Stomach (tissue), 9 donors: ENCODE data around the gene CFAP20. TPM values are rescaled to one million over a fixed set of nuclear protein-coding genes. Genes with fewer than 3 reads are reported as not detected.
"Not testable (repeated sequence)": the region's sequence is repeated elsewhere in the genome, so short reads cannot be mapped to it uniquely, and the experiment has no call there.

Experiments used
- DNase-seq, 2 donors: peaks; one replicate each; pipeline versions ENCODE4 v3.0.0 to v3.0.0-alpha.2; 2013 to 2019
- H3K27ac ChIP-seq, 5 donors: fragments of 200-600 bp in 4 of 5; sonication (generic) in 4 of 5; one replicate each; pipeline ENCODE4 v1.5.1; 2013 to 2019; ENCODE audit warnings: mild to moderate bottlenecking in 1 of 5, moderate library complexity in 1 of 5
- H3K27me3 ChIP-seq, 3 donors: fragments of 200-600 bp; sonication (generic); one replicate each; pipeline ENCODE4 v1.5.1; 2017 to 2019; ENCODE audit warnings: mixed run types in 1 of 3
- H3K36me3 ChIP-seq, 4 donors: fragments of 200-600 bp; sonication (generic); 1 replicate in 3 of 4; 2 replicates in 1 of 4; pipeline ENCODE4 v1.5.1; 2016 to 2019
- H3K4me1 ChIP-seq, 4 donors: fragments of 200-600 bp; sonication (generic); one replicate each; pipeline ENCODE4 v1.5.1; 2016 to 2019
- H3K4me3 ChIP-seq, 4 donors: fragments of 200-600 bp; sonication (generic) in 3 of 4; one replicate each; pipeline ENCODE4 v1.5.1; 2016 to 2019; ENCODE audit warnings: mild to moderate bottlenecking in 1 of 4
- H3K9me3 ChIP-seq, 4 donors: fragments of 200-600 bp; sonication (generic); one replicate each; pipeline ENCODE4 v1.5.1; 2016 to 2019
- EP300 ChIP-seq: sonication (generic); formaldehyde crosslinking; IDR thresholded peaks from one replicate; pipeline ENCODE4 v1.6.1; 2017; ENCODE audit warnings: antibody characterized with exemption
- POLR2A ChIP-seq, 4 donors: fragments of 450-650 bp; IDR thresholded peaks; one replicate each; pipeline ENCODE4 v1.6.1; 2016; ENCODE audit warnings: antibody characterized with exemption in 4 of 4, control low read depth in 2 of 4, mild to moderate bottlenecking in 1 of 4, moderate library complexity in 1 of 4
- POLR2AphosphoS5 ChIP-seq, 3 donors: sonication (generic); formaldehyde crosslinking; IDR thresholded peaks; one replicate each; pipeline ENCODE4 v1.6.1; 2016; ENCODE audit warnings: antibody characterized with exemption in 3 of 3
- WGBS, 5 donors: extraction: QIAGEN DNeasy Blood & Tissue Kit in 3 of 5; methylation state at CpG; one replicate each; pipeline versions ENCODE4 v1.1.5 to v1.1.7; 2013 to 2018; 5-methylcytosine and 5-hydroxymethylcytosine counted together
- intact Hi-C: fragments of 100-400 bp; cut with DNase I; formaldehyde crosslinking; loops from one replicate; pipeline ENCODE4 v1.15.1; 2023; ENCODE audit warnings: low total_unique reads
- polyA plus RNA-seq, 3 donors: library from polyadenylated mRNA; stranded (reverse); fragments of 200-250 nt; gene quantifications; one replicate each; pipeline ENCODE4 v1.2.3, GENCODE V29; 2013
- total RNA-seq, 5 donors: library from RNA; depleted of rRNA; stranded (reverse); fragments of >200 nt; gene quantifications; one replicate each; pipeline versions ENCODE4 v1.1.0 to v1.2.3, GENCODE V29; 2014 to 2016
- TF ChIP-seq, protein P1 (sequence below), 7 experiments: fragments of 450-650 bp in 4 of 7; fragments of 200-600 bp in 3 of 7; sonication (generic) in 3 of 7; IDR thresholded peaks; one replicate each; pipeline ENCODE4 v1.5.1; 2016 to 2019; ENCODE audit warnings: antibody characterized with exemption in 7 of 7, control low read depth in 2 of 7, mild to moderate bottlenecking in 1 of 7
- donor health status: healthy with polysubstance abuse.
- donor health status: Bipolar disorder and iron deficiency.
- donor health status: healthy.

The CFAP20 gene
- total and polyA plus RNA-seq, 8 donors: 0.58 to 81.7 (median 23.8) TPM

DNA sequence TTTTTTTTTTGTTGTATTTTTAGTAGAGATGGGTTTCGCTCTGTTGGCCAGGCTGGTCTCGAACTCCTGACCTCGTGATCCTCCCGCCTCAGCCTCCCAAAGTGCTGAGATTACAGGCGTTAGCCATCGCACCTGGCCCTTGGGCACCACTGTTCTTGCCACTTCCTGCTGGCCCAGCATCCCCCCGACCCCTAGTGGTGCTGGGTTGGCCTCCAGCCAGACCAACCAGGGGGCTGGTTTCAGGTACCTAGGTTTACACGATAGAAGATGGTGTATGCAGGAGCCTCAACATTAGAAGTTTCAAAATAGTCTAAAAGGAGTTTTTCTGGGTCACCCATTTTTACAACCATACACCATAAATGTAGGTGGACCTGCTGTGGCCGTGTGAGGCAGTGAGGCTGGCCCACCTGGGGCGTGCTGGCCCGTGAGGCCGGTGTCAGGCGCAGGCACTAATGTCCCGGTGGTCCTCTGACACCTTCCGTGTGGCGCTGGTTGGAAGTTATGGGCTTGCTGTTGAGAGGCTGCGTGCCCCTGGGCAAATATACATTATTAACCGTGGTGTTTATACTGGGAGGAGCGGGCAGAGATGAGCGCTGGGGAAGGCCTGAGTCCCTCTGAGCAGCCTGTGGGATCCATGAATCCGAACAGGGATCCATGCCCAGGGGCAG lies 43.5 kb downstream of the CFAP20 start:
- DNase-seq: no peak
- no peaks in the 10 kb centered on the region for H3K36me3 ChIP-seq
- H3K4me3 ChIP-seq: no peak overlapping the region
- H3K27me3 ChIP-seq: peaks cover 0 to 4% (median 0%) of the 10 kb centered on the region in 3 donors
- no peaks in the 10 kb centered on the region for H3K4me1 ChIP-seq
- TF ChIP-seq POLR2A (IDR thresholded peaks at IDR 0.05) (no peak), POLR2AphosphoS5 (IDR thresholded peaks at IDR 0.05) (no peak), EP300 (no peak)
- TF ChIP-seq, protein P1, sequence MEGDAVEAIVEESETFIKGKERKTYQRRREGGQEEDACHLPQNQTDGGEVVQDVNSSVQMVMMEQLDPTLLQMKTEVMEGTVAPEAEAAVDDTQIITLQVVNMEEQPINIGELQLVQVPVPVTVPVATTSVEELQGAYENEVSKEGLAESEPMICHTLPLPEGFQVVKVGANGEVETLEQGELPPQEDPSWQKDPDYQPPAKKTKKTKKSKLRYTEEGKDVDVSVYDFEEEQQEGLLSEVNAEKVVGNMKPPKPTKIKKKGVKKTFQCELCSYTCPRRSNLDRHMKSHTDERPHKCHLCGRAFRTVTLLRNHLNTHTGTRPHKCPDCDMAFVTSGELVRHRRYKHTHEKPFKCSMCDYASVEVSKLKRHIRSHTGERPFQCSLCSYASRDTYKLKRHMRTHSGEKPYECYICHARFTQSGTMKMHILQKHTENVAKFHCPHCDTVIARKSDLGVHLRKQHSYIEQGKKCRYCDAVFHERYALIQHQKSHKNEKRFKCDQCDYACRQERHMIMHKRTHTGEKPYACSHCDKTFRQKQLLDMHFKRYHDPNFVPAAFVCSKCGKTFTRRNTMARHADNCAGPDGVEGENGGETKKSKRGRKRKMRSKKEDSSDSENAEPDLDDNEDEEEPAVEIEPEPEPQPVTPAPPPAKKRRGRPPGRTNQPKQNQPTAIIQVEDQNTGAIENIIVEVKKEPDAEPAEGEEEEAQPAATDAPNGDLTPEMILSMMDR (IDR thresholded peaks at IDR 0.05): no peak
- H3K9me3 ChIP-seq: no peaks in the 10 kb centered on the region
- H3K27ac ChIP-seq: no peak overlapping the region
- intact Hi-C loops: no loop called here
- 80 to 87% (median 83%) methylated on average over 21 of the region's 21 CpGs for WGBS, 5 donors

DNA sequence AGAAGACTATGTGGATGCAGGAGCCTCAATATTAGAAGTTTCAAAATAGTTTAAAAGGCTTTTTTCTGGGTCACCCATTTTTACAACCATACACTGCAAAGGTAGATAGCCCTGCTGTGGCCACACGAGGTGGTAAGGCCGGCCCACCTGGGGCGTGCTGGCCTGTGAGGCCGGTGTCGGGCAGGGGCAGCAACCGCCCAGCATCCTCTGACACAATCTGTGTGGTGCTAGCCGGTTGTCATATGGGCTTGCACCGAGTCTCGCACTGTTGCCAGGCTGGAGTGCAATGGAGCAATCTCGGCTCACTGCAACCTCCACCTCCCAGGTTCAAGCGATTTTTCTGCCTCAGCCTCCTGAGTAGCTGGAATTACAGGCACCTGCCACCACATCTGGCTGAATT lies 44.0 kb downstream of the CFAP20 start:
- intact Hi-C loops: no loop called here
- TF ChIP-seq, protein P1 (IDR thresholded peaks at IDR 0.05): no peak
- TF ChIP-seq EP300: no peak
- no peak for TF ChIP-seq POLR2A (IDR thresholded peaks at IDR 0.05)
- no peak for TF ChIP-seq POLR2AphosphoS5 (IDR thresholded peaks at IDR 0.05)
- WGBS, 5 donors: 89 to 97% (median 94%) methylated on average over 11 of the region's 11 CpGs

DNA sequence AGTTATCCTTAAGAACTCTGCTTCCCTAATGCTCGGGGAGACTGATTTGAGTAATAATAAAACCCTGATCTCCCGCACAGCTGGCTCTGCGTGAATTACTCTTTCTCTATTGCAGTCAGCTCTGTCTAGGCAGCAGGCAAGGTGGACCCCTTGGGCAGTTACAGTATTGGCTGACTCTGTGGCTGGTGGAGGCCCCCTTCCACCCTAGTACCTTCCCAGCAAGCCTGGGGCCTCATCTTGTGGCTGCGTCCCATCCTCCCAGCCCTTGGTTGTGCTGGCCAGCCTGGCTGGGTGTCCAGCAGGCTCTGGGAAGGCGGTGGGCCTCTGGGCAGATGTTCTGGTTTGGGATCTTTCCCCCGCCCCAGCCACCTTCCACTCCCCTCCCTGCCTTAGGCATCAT lies 44.5 kb downstream of the CFAP20 start:
- Histone ChIP-seq H3K36me3 (no peaks in the 10 kb centered on the region), H3K27me3 (peaks cover 0 to 4% (median 0%) of the 10 kb centered on the region in 3 donors), H3K27ac (no peak overlapping the region), H3K4me3 (no peak overlapping the region), H3K4me1 (no peaks in the 10 kb centered on the region), H3K9me3 (no peaks in the 10 kb centered on the region)
- TF ChIP-seq, protein P1 (IDR thresholded peaks at IDR 0.05): no peak
- TF ChIP-seq POLR2AphosphoS5 (IDR thresholded peaks at IDR 0.05): no peak
- DNase-seq: no peak
- intact Hi-C loops: no loop called here
- WGBS, 5 donors: 87 to 95% (median 94%) methylated on average over 6 of the region's 6 CpGs

More for the DNA sequence above, 44.0 kb downstream of the CFAP20 start:
- no peak for DNase-seq
- Histone ChIP-seq H3K36me3 (no peaks in the 10 kb centered on the region), H3K27me3 (peaks cover 0 to 4% (median 0%) of the 10 kb centered on the region in 3 donors), H3K27ac (no peak overlapping the region), H3K9me3 (no peaks in the 10 kb centered on the region), H3K4me3 (no peak overlapping the region), H3K4me1 (no peaks in the 10 kb centered on the region)

DNA sequence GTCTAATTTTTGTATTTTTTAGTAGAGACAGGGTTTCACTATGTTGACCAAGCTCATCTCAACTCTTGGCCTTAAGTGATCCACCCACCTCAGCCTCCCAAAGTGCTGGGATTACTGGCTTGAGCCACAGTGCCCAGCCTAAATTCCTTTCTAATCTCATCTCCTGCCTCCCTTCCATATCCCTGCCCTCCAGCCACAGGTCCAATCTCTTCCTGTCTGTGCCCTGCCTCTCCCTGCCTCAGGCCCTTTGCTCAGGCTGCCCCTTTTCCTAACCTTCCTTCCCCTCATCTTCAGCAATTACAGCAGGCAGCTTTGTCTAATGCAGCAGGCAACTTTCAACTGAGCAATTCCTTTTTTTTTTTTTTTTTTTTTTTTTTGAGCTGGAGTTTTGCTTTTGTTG lies 46.8 kb downstream of the CFAP20 start:
- Histone ChIP-seq H3K27ac (no peak overlapping the region), H3K9me3 (no peaks in the 10 kb centered on the region), H3K4me3 (no peak overlapping the region), H3K36me3 (no peaks in the 10 kb centered on the region), H3K27me3 (no peaks in the 10 kb centered on the region), H3K4me1 (no peaks in the 10 kb centered on the region)
- no peak for DNase-seq
- intact Hi-C loops: no loop called here
- TF ChIP-seq, protein P1 (IDR thresholded peaks at IDR 0.05): no peak
- no peak for TF ChIP-seq EP300
- TF ChIP-seq POLR2A (IDR thresholded peaks at IDR 0.05): no peak
- no peak for TF ChIP-seq POLR2AphosphoS5 (IDR thresholded peaks at IDR 0.05)

DNA sequence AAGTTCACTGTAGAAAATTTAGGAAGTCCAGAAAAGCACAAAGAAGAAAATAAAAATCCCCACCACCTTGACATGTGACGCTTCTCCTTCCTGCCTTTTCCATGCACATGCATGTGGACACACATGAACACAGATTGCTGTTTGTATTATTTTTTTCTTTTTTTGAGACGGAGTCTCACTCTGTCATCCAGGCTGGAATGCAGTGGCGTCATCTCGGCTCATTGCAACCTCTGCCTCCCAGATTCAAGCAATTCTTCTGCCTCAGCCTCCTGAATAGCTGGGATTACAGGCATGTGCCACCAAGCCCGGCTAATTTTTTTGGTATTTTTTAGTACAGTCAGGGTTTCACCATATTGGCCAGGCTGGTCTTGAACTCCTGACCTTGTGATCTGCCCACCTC lies 48.5 kb downstream of the CFAP20 start:
- H3K27ac ChIP-seq, intact Hi-C loops, H3K27me3 ChIP-seq, H3K9me3 ChIP-seq, H3K4me3 ChIP-seq, H3K4me1 ChIP-seq, DNase-seq, H3K36me3 ChIP-seq: not testable (repeated sequence)
- WGBS, 5 donors: 72 to 96% (median 90%) methylated on average over 5 of the region's 5 CpGs
